Inferior parietal cortex (tissue), 1 donor: ENCODE data around the gene CLN3.
"Not testable (repeated sequence)": the region's sequence is repeated elsewhere in the genome, so short reads cannot be mapped to it uniquely, and the experiment has no call there.

ENCODE experiments used
- DNase-seq: peaks from one replicate; pipeline ENCODE4 v3.0.0-alpha.2; 2016; ENCODE audit errors: extremely low spot score

The CLN3 gene

GRCh38 chr16:28491970-28492474, at the start of gene CLN3:
Gene CLN3, minus strand, starts transcription at chr16:28492074. Its CDS starts 315 bp downstream, at chr16:28491759.
- DNase-seq, result peak; percentile 97

GRCh38 chr16:28540346-28540745, 48.5 kb upstream of the CLN3 start:
- DNase-seq, result no peak

- DNase-seq, result peak; percentile 50
Observed at GRCh38 chr16:28538733-28539596, 47.1 kb upstream of the CLN3 start, which contains the start of gene NUPR1. Gene NUPR1, minus strand, starts transcription at chr16:28538974. Its CDS starts 67 bp downstream, at chr16:28538907.

- DNase-seq, result no peak
Observed at GRCh38 chr16:28537964-28538732, 46.3 kb upstream of the CLN3 start.

GRCh38 chr16:28537076-28537475, 45.2 kb upstream of the CLN3 start:
- DNase-seq, result no peak

GRCh38 chr16:28534542-28535373, 42.9 kb upstream of the CLN3 start:
- DNase-seq, result no peak

GRCh38 chr16:28532940-28533647, 41.2 kb upstream of the CLN3 start:
- no peak for DNase-seq

- no peak for DNase-seq
Observed at GRCh38 chr16:28531777-28532744, 40.2 kb upstream of the CLN3 start.

- DNase-seq, result no peak
Observed at GRCh38 chr16:28529124-28529523, 37.2 kb upstream of the CLN3 start.

- no peak for DNase-seq
Observed at GRCh38 chr16:28528463-28528867, 36.6 kb upstream of the CLN3 start.

GRCh38 chr16:28527985-28528384, 36.1 kb upstream of the CLN3 start:
- no peak for DNase-seq

- DNase-seq, result not testable (repeated sequence)
Observed at GRCh38 chr16:28527100-28527785, 35.4 kb upstream of the CLN3 start.

- no peak for DNase-seq
Observed at GRCh38 chr16:28526201-28527099, 34.6 kb upstream of the CLN3 start.

GRCh38 chr16:28524681-28525171, 32.9 kb upstream of the CLN3 start:
- no peak for DNase-seq

- no peak for DNase-seq
Observed at GRCh38 chr16:28522792-28523191, 30.9 kb upstream of the CLN3 start.

- DNase-seq, result no peak
Observed at GRCh38 chr16:28521436-28521835, 29.6 kb upstream of the CLN3 start.

- no peak for DNase-seq
Observed at GRCh38 chr16:28520672-28521071, 28.8 kb upstream of the CLN3 start.

GRCh38 chr16:28514246-28514645, 22.4 kb upstream of the CLN3 start:
- DNase-seq, result no peak
